Endothelial cell of umbilical vein (primary cell): ENCODE data around the gene NDUFA11. TPM values are rescaled to one million over a fixed set of nuclear protein-coding genes. Genes with fewer than 3 reads are reported as not detected.

Experiments used
- BruUV-seq: library from RNA; stranded (reverse); fragments of 400-500 nt; replicated peaks from 2 replicates; lab custom pipeline; 2021; lab: Mats Ljungman, UMichigan
- CTCF ChIA-PET: fragments of 300-600, 350-600 bp; sonication (Branson Sonifier 250); formaldehyde crosslinking; loops from one replicate; lab custom pipeline; 2021; ENCODE audit warnings: antibody characterized with exemption, inconsistent platforms; lab: Charles Lee
- POLR2A ChIA-PET: fragments of 300-600, 350-600 bp; sonication (Branson Sonifier 250); formaldehyde crosslinking; loops from one replicate; lab custom pipeline; 2021; ENCODE audit warnings: antibody characterized with exemption, inconsistent platforms; lab: Charles Lee
- DNase-seq: peaks from one replicate; pipeline ENCODE4 v3.0.0-alpha.2; 2011; ENCODE audit warnings: low read depth, low spot score
- FAIRE-seq: peaks from 2 replicates; lab custom pipeline; 2011; peaks lifted over from hg19 to GRCh38; lab: Jason Lieb, UNC
- H2AFZ ChIP-seq: 2 replicates; pipeline ENCODE4 v1.6.0; 2012; ENCODE audit warnings: low read depth, low read length, control low read depth, inconsistent platforms
- H3K27ac ChIP-seq: 2 replicates; pipeline ENCODE4 v1.5.1; 2011; ENCODE audit warnings: low read depth, mild to moderate bottlenecking, control low read depth, low read length, moderate library complexity; ENCODE audit not compliant: insufficient read depth
- H3K27me3 ChIP-seq, 2 experiments: 2 replicates each; pipeline versions ENCODE4 v1.6.0 to v1.6.1; 2011; ENCODE audit warnings: low read length in 2 of 2, mixed read lengths in 1 of 2; ENCODE audit not compliant: control insufficient read depth in 2 of 2, insufficient read depth in 2 of 2
- H3K36me3 ChIP-seq, 2 experiments: 2 replicates in 1 of 2; 3 replicates in 1 of 2; pipeline ENCODE4 v1.5.1; 2011; ENCODE audit warnings: low read length in 2 of 2, mild to moderate bottlenecking in 1 of 2, moderate library complexity in 1 of 2; ENCODE audit not compliant: control insufficient read depth in 2 of 2, insufficient read depth in 2 of 2; ENCODE audit errors: extremely low read depth in 1 of 2
- H3K4me1 ChIP-seq: 3 replicates; pipeline ENCODE4 v1.5.1; 2011; ENCODE audit warnings: mild to moderate bottlenecking, low read length; ENCODE audit not compliant: control insufficient read depth, insufficient read depth; ENCODE audit errors: extremely low read depth
- H3K4me2 ChIP-seq: 2 replicates; pipeline ENCODE4 v1.6.1; 2011; ENCODE audit warnings: low read length, control low read depth, mixed read lengths; ENCODE audit not compliant: insufficient read depth
- H3K4me3 ChIP-seq, 3 experiments: fragments of 200-600 bp in 1 of 3; sonication (generic), shearing (Covaris generic) in 1 of 3; replicated peaks in 1 of 3; 2 replicates each; pipeline ENCODE4 v1.5.1; 2011 to 2016; ENCODE audit warnings: control low read depth in 3 of 3, low read length in 3 of 3, mild to moderate bottlenecking in 2 of 3, inconsistent platforms in 1 of 3, low read depth in 1 of 3, moderate library complexity in 1 of 3; ENCODE audit not compliant: insufficient read depth in 1 of 3
- H3K79me2 ChIP-seq: 2 replicates; pipeline ENCODE4 v1.6.0; 2012; ENCODE audit warnings: low read length, inconsistent platforms; ENCODE audit not compliant: control insufficient read depth, insufficient read depth
- H3K9ac ChIP-seq: replicated peaks from 2 replicates; pipeline ENCODE3; 2011; ENCODE audit warnings: low read length, control low read depth; ENCODE audit not compliant: insufficient read depth; ENCODE audit errors: extremely low read depth
- H3K9me1 ChIP-seq: replicated peaks from 3 replicates; pipeline ENCODE4 v1.6.0; 2011; ENCODE audit warnings: mild to moderate bottlenecking, low read length; ENCODE audit not compliant: control insufficient read depth, insufficient read depth; ENCODE audit errors: extremely low read depth
- H3K9me3 ChIP-seq: replicated peaks from 2 replicates; pipeline ENCODE4 v1.5.1; 2012; ENCODE audit warnings: low read length, inconsistent platforms; ENCODE audit not compliant: control insufficient read depth, insufficient read depth
- H4K20me1 ChIP-seq: replicated peaks from 2 replicates; pipeline ENCODE3; 2011; ENCODE audit warnings: mild to moderate bottlenecking, low read length; ENCODE audit not compliant: control insufficient read depth, insufficient read depth; ENCODE audit errors: extremely low read depth
- CTCF ChIP-seq, 2 donors: IDR thresholded peaks; 1 replicate in 1 of 2; 2 replicates in 1 of 2; pipeline ENCODE4 v1.5.1; 2011; ENCODE audit warnings: low read length in 2 of 2, mild to moderate bottlenecking in 2 of 2, moderate library complexity in 2 of 2, control low read depth in 1 of 2, inconsistent platforms in 1 of 2, low read depth in 1 of 2; ENCODE audit not compliant: insufficient read depth in 1 of 2; ENCODE audit errors: extremely low read depth in 1 of 2
- EZH2 ChIP-seq: IDR thresholded peaks from 2 replicates; pipeline ENCODE4 v1.6.1; 2012; ENCODE audit warnings: borderline replicate concordance, low read depth, mild to moderate bottlenecking, moderate library complexity, low read length, inconsistent platforms; ENCODE audit not compliant: severe bottlenecking
- FOS ChIP-seq: IDR thresholded peaks from 2 replicates; pipeline ENCODE4 v1.6.1; 2011; ENCODE audit warnings: mild to moderate bottlenecking, low read length, moderate library complexity, borderline replicate concordance; ENCODE audit not compliant: insufficient read depth
- GATA2 ChIP-seq: IDR thresholded peaks from 2 replicates; pipeline ENCODE4 v1.7.0; 2011; ENCODE audit warnings: low read depth, mild to moderate bottlenecking, moderate library complexity, mixed read lengths, low read length; ENCODE audit not compliant: insufficient read length, insufficient read depth
- JUN ChIP-seq: IDR thresholded peaks from 2 replicates; pipeline ENCODE4 v1.6.1; 2011; ENCODE audit warnings: borderline replicate concordance, low read depth; ENCODE audit not compliant: insufficient read length, insufficient read depth
- MAX ChIP-seq: IDR thresholded peaks from 2 replicates; pipeline ENCODE4 v1.6.1; 2011; ENCODE audit not compliant: insufficient read depth, insufficient read length
- MYC ChIP-seq: IDR thresholded peaks from one replicate; pipeline ENCODE4 v1.6.1; 2011; ENCODE audit warnings: mild to moderate bottlenecking, low read depth, low read length
- POLR2A ChIP-seq: IDR thresholded peaks from 2 replicates; pipeline ENCODE4 v1.6.1; 2012; ENCODE audit warnings: low read depth, mild to moderate bottlenecking, control low read depth, low read length
- POLR2AphosphoS5 ChIP-seq: IDR thresholded peaks from 2 replicates; pipeline ENCODE4 v1.6.1; 2012; ENCODE audit warnings: low read depth, mild to moderate bottlenecking, control low read depth, low read length, moderate library complexity; ENCODE audit not compliant: insufficient read depth
- dilution Hi-C: fragments of 300-500 bp; cut with MboI; formaldehyde crosslinking; loops from one replicate; pipeline ENCODE4 v1.15.0; 2019; ENCODE audit warnings: low sequenced_read_pairs; ENCODE audit not compliant: extremely low pct_ligation_motif_present
- intact Hi-C: fragments of 100-400 bp; cut with micrococcal nuclease; formaldehyde crosslinking; loops from one replicate; pipeline ENCODE4 v1.10.0; 2022
- polyA plus RNA-seq, 4 experiments: library from polyadenylated mRNA; depleted of rRNA in 3 of 4; stranded (reverse) in 3 of 4; unstranded in 1 of 4; fragments of >200 nt; gene quantifications; 2 replicates each; pipeline versions ENCODE4 v1.2.1 to v1.2.3, GENCODE V29; 2011 to 2012; ENCODE audit warnings: missing spikeins in 1 of 4
- total RNA-seq: library from RNA; stranded (reverse); gene quantifications from 2 replicates; pipeline ENCODE4 v1.2.3, GENCODE V29; 2021

Gene NDUFA11
- total and polyA plus RNA-seq, 2 donors (not counting 3 experiments of a cell fraction or from before 2014, with no cell fraction given), result 281 to 876 TPM

GRCh38 chr19:5948752-5949564 is 45.4 kb upstream of the NDUFA11 start:
- H3K9me3 ChIP-seq, result no peaks in the 10 kb centered on the region
- H3K9ac ChIP-seq, result no peak overlapping the region
- peaks cover 57% of the 10 kb centered on the region for H3K79me2 ChIP-seq
- no TSS peak for BruUV-seq
- H3K27ac ChIP-seq, result no peak overlapping the region
- CTCF ChIA-PET, result interaction anchor here (1.0 to 7.2 kb wide), 2 partner anchors 19 to 74 kb away, joined by 3 to 46 read pairs; no protein-coding TSS in a partner anchor
- FAIRE-seq (no peak), DNase-seq (no peak)
- TF ChIP-seq JUN (no peak), POLR2AphosphoS5 (no peak), FOS (no peak), MYC (no peak), MAX (no peak), EZH2 (no peak), POLR2A (no peak), GATA2 (no peak), CTCF (IDR thresholded peaks at IDR 0.05; ENCODE audit: extremely low read depth in 1 of 2, insufficient read depth in 1 of 2, low read depth in 1 of 2, low read length in 2 of 2) (no peak)
- no peaks in the 10 kb centered on the region for H3K9me1 ChIP-seq
- no peak overlapping the region for H3K4me2 ChIP-seq
- no peak overlapping the region for H3K4me3 ChIP-seq
- H4K20me1 ChIP-seq, result no peaks in the 10 kb centered on the region
- no peak overlapping the region for H2AFZ ChIP-seq
- dilution Hi-C loops, result no loop called here
- POLR2A ChIA-PET, result no interaction called here
- H3K27me3 ChIP-seq, result no peaks in the 10 kb centered on the region
- peaks cover 29% of the 10 kb centered on the region for H3K4me1 ChIP-seq
- intact Hi-C loops, result no loop called here
- H3K36me3 ChIP-seq, result peaks cover 0 to 10% of the 10 kb centered on the region in 2 experiments
